ENCODE data around the gene GMPS. TPM values are rescaled to one million over a fixed set of nuclear protein-coding genes. Genes with fewer than 3 reads are reported as not detected.

GMPS gene
- total RNA-seq, 2 experiments from 2014 or later = 106 to 111 TPM

DNA sequence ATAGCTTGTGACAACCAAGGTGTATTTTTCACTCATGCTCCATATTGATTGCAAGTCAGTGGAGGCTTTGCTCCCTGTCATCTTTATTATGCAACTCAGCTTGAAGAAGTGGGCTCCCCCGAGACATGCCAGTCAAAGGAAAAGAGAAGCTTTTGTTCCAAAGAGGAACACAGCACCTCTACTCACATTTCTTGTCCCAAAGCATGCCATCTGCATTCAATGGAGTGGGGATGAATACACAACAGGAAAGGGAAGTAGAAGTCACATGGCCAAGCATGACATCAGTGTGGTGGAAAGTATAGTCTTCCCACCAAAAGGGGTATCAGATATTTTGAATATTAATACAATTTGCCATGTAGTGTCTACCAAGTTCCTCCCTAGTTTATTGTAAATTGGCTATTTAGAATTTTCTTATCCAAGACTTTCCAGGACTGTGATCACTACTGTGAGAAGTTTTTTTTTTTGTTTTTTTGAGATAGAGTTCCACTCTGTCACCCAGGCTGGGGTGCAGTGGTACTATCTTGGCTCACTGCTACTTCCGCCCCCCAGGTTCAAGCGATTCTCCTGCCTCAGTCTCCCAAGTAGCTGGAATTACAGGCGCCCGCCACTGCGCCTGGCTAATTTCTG, 114.5 kb downstream of the GMPS start:
- Mint-ChIP-seq H3K27me3 (peaks cover 10% of the 10 kb centered on the region), H3K4me1 (no peaks in the 10 kb centered on the region), H3K36me3 (ENCODE audit: low read depth) (no peaks in the 10 kb centered on the region), H3K27ac (no peak overlapping the region), H3K4me3 (no peak overlapping the region), H3K9me3 (no peaks in the 10 kb centered on the region)
- ChIA-PET POLR2A (no interaction called here), CTCF (no interaction called here)
- no peak for DNase-seq

DNA sequence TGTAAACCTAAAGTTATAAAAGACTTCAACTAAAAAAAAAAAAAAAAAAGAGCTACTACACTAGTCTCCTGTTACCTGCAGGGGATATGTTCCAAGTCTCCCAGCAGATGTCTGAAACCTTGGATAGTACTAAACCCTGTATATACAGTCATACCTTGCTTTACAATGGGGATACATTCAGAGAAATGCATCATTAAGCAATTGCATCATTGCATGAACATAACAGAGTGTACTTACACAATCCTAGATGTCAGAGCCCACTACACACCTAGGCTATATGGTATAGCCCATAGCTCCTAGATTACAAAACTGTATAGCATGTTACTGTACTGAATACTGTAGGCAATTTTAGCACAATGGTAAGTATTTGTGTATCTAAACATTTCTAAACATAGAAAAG, 119.1 kb downstream of the GMPS start:
- no peaks in the 10 kb centered on the region for H3K9me3 Mint-ChIP-seq
- no peak for DNase-seq
- POLR2A ChIA-PET = no interaction called here
- no peak overlapping the region for H3K27ac Mint-ChIP-seq
- no peak overlapping the region for H3K4me3 Mint-ChIP-seq
- peaks cover 6% of the 10 kb centered on the region for H3K27me3 Mint-ChIP-seq
- H3K36me3 Mint-ChIP-seq (ENCODE audit: low read depth) = no peaks in the 10 kb centered on the region
- CTCF ChIA-PET = no interaction called here
- no peaks in the 10 kb centered on the region for H3K4me1 Mint-ChIP-seq

DNA sequence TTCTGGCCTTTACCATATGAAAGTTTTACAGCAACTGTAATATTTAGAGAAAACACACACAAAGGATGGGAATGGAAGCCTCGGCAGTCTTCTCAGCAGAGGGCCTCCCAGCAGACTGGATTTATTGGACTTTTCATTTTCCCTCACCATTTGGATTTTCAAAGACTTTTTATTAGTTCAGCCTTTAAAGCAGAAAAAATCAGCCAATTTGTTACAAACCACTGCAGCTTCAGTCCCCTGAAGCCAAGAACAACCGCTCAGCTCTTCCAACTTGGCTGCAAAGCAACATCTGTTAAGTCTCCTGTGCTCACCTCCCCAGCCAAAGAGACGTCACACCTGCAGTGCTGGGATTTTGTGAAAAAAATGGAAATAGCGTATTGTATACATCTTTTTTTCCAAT, 120.8 kb downstream of the GMPS start:
- no peak for DNase-seq
- Mint-ChIP-seq H3K36me3 (ENCODE audit: low read depth) (no peaks in the 10 kb centered on the region), H3K27ac (no peak overlapping the region), H3K27me3 (peaks cover 6% of the 10 kb centered on the region), H3K4me1 (no peaks in the 10 kb centered on the region), H3K9me3 (no peaks in the 10 kb centered on the region), H3K4me3 (no peak overlapping the region)
- ChIA-PET POLR2A (no interaction called here), CTCF (no interaction called here)

DNA sequence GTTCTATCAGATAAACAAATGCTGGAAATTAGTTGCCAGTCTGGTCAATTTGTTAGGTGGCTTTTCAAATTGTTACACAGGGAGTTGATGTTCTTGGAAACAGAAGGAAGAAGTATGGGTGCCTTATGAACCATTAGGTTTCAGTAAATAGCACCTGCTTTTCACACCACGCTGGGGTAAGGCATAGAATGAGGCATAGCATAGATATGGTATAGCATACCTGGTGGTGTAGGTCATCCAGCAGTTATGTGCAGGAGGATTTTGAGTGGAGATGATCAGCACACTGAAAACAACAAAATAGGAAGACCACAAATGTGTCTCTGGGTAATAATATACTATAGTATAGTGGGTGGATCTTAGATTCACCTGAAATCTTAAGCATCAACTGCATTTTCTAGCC, 121.4 kb downstream of the GMPS start:
- Mint-ChIP-seq H3K9me3 (no peaks in the 10 kb centered on the region), H3K4me1 (no peaks in the 10 kb centered on the region), H3K4me3 (no peak overlapping the region), H3K36me3 (ENCODE audit: low read depth) (no peaks in the 10 kb centered on the region), H3K27ac (no peak overlapping the region), H3K27me3 (peaks cover 6% of the 10 kb centered on the region)
- ChIA-PET POLR2A (no interaction called here), CTCF (interaction anchor here (1.4 kb wide), 1 partner anchor 186 kb away, joined by 3 read pairs; the partner anchor contains the start of gene C3orf33)
- DNase-seq = no peak

Other genes starting within 250 kb of the GMPS start
- under 1 TPM; 0.08 to 0.20 TPM for gene PLCH1, start 125.6 kb upstream of the GMPS start, total RNA-seq
- gene C3orf33, start 64.4 kb upstream of the GMPS start, total RNA-seq = under 1 TPM; 0.48 to 0.86 TPM
- gene SLC33A1, start 16.2 kb upstream of the GMPS start, total RNA-seq = 10 to 100 TPM; 31.6 to 34.2 TPM
- not detected for gene KCNAB1, start 249.9 kb downstream of the GMPS start, total RNA-seq

Data from activated CD4-positive, alpha-beta memory T cell treated with anti-CD3 and anti-CD28 coated beads, Interleukin-2, amount 10 ng/mL, durations not matched to agents 7 days and 5 days (primary cell).